ENCODE measurements around the gene GAS2L3.

Gene GAS2L3

GRCh38 chr12:100668945-100669536 lies 95.6 kb downstream of the GAS2L3 start:
- FAIRE-seq, result no peak

DNA sequence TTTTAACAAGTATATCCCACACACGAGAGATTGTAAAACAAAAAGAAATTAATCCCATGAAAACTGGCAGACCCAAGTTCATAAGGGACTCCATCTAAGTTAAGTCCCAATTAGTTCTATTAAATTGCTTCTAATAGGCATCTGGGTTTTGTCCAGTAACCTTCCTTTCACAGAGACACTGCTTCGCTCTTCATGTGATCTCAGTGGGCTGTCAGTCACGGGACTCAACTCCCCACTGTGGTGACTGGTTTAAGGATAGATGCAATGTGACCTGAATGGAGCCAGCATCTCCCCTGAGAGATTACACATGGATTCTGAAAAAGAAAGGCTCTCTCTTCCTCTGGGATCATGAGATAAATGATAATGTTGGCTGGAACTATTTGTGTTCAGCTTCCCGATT lies 96.4 kb downstream of the GAS2L3 start:
- no peak for FAIRE-seq

- FAIRE-seq, result no peak
These were observed 98.1 kb downstream of the GAS2L3 start for GRCh38 chr12:100671396-100672074.

DNA sequence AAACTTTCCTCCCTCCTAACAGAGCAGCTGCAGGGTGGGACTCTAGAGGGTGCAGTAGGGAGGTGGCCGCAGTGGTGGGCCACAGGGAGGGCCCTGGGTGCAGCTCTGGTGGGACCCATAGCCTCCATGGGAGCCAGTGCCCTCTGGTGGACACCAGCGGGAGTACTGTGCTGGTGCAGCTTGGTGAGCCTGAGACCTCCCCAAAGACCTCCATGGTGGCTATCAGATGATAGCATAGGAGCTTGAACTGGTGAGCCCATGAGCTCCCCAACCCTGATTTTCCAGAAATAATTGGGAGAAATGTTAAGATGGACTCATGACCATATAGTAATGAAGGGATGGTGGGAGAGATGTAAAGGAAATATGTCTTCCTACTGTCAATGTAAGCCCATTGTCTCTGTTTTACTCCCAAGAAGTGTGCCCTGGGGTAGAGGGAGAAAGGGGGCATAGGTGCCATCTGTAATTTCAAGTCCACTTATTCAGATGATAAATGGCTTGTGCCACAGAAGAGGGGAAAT lies 98.7 kb downstream of the GAS2L3 start:
- no peak for FAIRE-seq

DNA sequence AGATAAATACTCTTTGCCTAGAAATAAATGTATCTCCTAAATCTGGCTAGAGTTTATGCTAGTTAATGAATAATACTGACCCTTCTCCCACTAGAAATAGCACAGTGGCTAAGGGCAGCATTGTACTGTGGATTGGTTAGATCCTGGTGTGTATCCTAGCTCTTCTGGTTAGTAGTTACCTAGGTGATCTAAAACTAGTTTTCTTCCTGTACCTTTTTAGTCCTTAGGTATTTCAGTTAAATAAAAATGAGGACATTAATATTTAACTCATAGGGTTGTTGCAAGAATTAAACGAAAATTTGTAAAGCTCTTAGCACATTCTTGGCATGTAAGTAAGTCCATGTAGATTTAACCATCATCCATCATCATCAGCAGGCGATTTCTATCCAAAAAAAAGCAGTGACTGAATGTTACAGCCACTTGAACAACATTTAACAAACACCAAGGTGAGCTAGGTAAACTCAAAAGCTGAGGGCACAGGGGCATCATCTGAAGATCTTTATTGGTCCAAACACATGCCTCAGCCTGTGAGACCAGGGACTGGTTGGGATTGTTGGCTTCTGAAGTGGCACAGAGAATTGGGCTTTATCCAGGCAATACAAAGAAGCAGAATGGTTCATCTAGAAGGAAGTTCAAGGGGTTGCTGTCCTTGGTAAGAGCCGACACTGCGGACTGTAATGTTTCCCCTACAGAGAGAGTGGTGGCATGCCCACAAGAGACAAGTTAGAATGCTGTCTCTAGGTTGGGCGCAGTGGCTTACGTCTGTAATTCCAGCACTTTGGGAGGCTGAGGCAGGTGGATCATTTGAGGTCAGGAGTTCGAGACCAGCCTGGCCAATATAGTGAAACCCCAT lies 100.8 kb downstream of the GAS2L3 start:
- no peak for FAIRE-seq
